Ovary (tissue), 9 donors: ENCODE measurements around the gene LCP2. TPM values are rescaled to one million over a fixed set of nuclear protein-coding genes. Genes with fewer than 3 reads are reported as not detected.

Source experiments
- DNase-seq, 5 donors: peaks; one replicate each; pipeline ENCODE4 v3.0.0-alpha.2; 2019 to 2020
- H3K27ac ChIP-seq, 2 donors: fragments of 200-600 bp; one replicate each; pipeline versions ENCODE4 v1.5.1 to v1.8.0; 2019 to 2022
- H3K27me3 ChIP-seq: fragments of 200-600 bp; one replicate; pipeline ENCODE4 v1.8.0; 2022
- H3K36me3 ChIP-seq: fragments of 200-600 bp; sonication (generic); one replicate; pipeline ENCODE4 v1.5.1; 2019
- H3K4me1 ChIP-seq: one replicate; pipeline ENCODE4 v1.8.1; 2013; ENCODE audit warnings: mild to moderate bottlenecking, moderate library complexity; ENCODE audit not compliant: insufficient read depth
- H3K4me3 ChIP-seq: fragments of 200-600 bp; sonication (generic); one replicate; pipeline ENCODE4 v1.5.1; 2017
- H3K9me3 ChIP-seq, 2 donors: fragments of 200-600 bp in 1 of 2; sonication (generic) in 1 of 2; one replicate each; pipeline versions ENCODE4 v1.5.1 to v1.8.1; 2013 to 2019; ENCODE audit warnings: mild to moderate bottlenecking in 1 of 2, moderate library complexity in 1 of 2
- CTCF ChIP-seq, 3 donors: fragments of 450-650 bp in 2 of 3; fragments of 200-600 bp in 1 of 3; IDR thresholded peaks; one replicate each; pipeline versions ENCODE4 v1.5.1 to v1.8.0; 2016 to 2022; ENCODE audit warnings: antibody characterized with exemption in 3 of 3, mild to moderate bottlenecking in 1 of 3
- EP300 ChIP-seq: sonication (generic); formaldehyde crosslinking; IDR thresholded peaks from one replicate; pipeline ENCODE4 v1.6.1; 2017; ENCODE audit warnings: antibody characterized with exemption
- POLR2A ChIP-seq: fragments of 450-650 bp; IDR thresholded peaks from one replicate; pipeline ENCODE4 v1.6.1; 2017; ENCODE audit warnings: antibody characterized with exemption, mild to moderate bottlenecking, moderate library complexity
- WGBS, 3 donors: extraction: QIAGEN DNeasy Blood & Tissue Kit in 1 of 3; methylation state at CpG; one replicate each; pipeline versions ENCODE4 v1.1.5 to v1.1.7; 2013 to 2017; 5-methylcytosine and 5-hydroxymethylcytosine counted together
- intact Hi-C, 4 donors: fragments of 100-400 bp; cut with DNase I; formaldehyde crosslinking; loops; one replicate each; pipeline versions ENCODE4 v1.11.0 to v1.15.1; 2022 to 2023
- polyA plus RNA-seq, 2 donors: library from polyadenylated mRNA; stranded (reverse); fragments of 200-250 nt in 1 of 2; fragments of 350-450 nt in 1 of 2; fragmentation: Illumina TruSeq in 1 of 2; extraction: RNeasy Lipid Tissue Mini Kit (QIAGEN cat#74804) in 1 of 2; gene quantifications; one replicate each; pipeline ENCODE4 v1.2.3, GENCODE V29; 2013 to 2014
- total RNA-seq, 7 donors: library from RNA; depleted of rRNA in 2 of 7; stranded (reverse); fragments of >200 nt in 2 of 7; fragmentation: NEBNext Ultra II Directional in 3 of 7; extraction: Animal tissue kit (Norgen Biotek cat#: 25700) in 3 of 7; gene quantifications; one replicate each; pipeline versions ENCODE4 v1.1.0 to v1.2.4, GENCODE V29; 2016 to 2023
- donor health status: DM: no; HTN: no; CAD: no; lungs with moderate emphysema.
- donor health status: DM: no; HTN: no; CAD: no.
- donor health status: Bipolar disorder and iron deficiency.
- donor health status: DM: yes; HTN: yes; CAD: no.
- donor health status: DM: no; HTN: no; CAD: no.
- donor health status: DM: yes; HTN: yes; CAD: no.

LCP2 gene
- total and polyA plus RNA-seq, 9 donors: 3.1 to 31.1 (median 6.4) TPM

GRCh38 chr5:170294057-170294456, 3.5 kb downstream of the LCP2 start:
- DNase-seq: no peak
- no peak overlapping the region for H3K4me3 ChIP-seq
- no peak for TF ChIP-seq CTCF (IDR thresholded peaks at IDR 0.05)
- no peak for TF ChIP-seq EP300
- no peak for TF ChIP-seq POLR2A
- no peaks in the 10 kb centered on the region for H3K9me3 ChIP-seq
- intact Hi-C loops: no loop called here
- WGBS, 3 donors: 89 to 92% (median 92%) methylated on average over 3 of the region's 3 CpGs
- peaks cover 2% of the 10 kb centered on the region for H3K4me1 ChIP-seq
- no peaks in the 10 kb centered on the region for H3K36me3 ChIP-seq
- no peak overlapping the region for H3K27ac ChIP-seq
- H3K27me3 ChIP-seq: no peaks in the 10 kb centered on the region

- Histone ChIP-seq H3K4me1 (peaks cover 6% of the 10 kb centered on the region), H3K4me3 (no peak overlapping the region), H3K36me3 (no peaks in the 10 kb centered on the region), H3K27me3 (no peaks in the 10 kb centered on the region), H3K27ac (no peak overlapping the region), H3K9me3 (no peaks in the 10 kb centered on the region)
- intact Hi-C loops: no loop called here
- TF ChIP-seq CTCF (IDR thresholded peaks at IDR 0.05): no peak
- TF ChIP-seq EP300: no peak
- TF ChIP-seq POLR2A: no peak
- no peak for DNase-seq
- 88 to 92% (median 88%) methylated on average over 6 of the region's 6 CpGs for WGBS, 3 donors
Observed at GRCh38 chr5:170293273-170293672, 4.3 kb downstream of the LCP2 start.

DNA sequence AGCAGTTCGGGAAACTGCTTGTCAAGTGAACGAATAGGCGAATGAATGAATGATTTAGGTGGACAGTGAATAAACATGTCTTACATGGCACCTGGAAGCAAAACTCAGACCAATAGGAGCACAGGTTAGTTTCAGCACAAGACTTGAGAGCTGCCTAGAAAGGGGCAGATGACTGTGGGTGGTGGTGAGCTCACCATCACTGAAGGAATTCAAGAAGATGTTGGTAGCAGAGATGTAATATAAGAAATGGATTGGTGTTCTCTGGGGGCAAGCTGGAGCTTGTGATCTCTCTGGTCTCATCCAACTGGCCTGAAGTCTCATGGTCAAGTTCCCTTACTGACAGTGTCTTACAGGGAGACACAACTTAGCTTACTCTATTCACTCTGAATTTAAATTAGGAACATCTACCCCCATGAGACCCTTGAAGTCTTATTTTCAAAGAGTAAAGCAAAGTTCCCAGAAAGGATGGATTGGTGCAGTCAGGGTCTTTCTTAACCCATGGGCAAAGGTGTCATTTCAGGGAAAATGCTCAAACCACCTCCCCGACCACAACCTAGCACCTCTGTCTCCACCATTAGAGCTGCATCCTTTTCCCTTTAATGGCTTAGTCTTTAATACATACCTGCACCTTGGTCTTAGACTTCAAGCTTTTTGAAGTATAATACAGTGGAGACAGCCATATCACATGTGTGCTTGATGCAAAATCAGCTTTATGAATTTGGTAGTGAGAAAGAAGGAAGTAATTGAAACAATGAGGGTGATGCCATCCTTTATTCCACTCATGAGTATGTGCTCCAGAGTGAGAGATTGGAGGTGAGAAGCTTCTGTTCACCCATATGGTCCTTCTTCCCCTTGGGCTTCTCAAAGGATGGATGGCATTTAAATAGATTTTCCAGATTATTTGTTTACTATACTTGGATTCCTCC, 5.1 kb downstream of the LCP2 start:
- Histone ChIP-seq H3K36me3 (no peaks in the 10 kb centered on the region), H3K4me1 (peaks cover 9% of the 10 kb centered on the region), H3K9me3 (no peaks in the 10 kb centered on the region), H3K4me3 (no peak overlapping the region), H3K27me3 (no peaks in the 10 kb centered on the region), H3K27ac (no peak overlapping the region)
- WGBS, 3 donors: 96 to 97% (median 97%) methylated on average over 4 of the region's 4 CpGs
- intact Hi-C loops: no loop called here
- DNase-seq: no peak
- TF ChIP-seq POLR2A (no peak), CTCF (IDR thresholded peaks at IDR 0.05) (no peak), EP300 (no peak)

DNA sequence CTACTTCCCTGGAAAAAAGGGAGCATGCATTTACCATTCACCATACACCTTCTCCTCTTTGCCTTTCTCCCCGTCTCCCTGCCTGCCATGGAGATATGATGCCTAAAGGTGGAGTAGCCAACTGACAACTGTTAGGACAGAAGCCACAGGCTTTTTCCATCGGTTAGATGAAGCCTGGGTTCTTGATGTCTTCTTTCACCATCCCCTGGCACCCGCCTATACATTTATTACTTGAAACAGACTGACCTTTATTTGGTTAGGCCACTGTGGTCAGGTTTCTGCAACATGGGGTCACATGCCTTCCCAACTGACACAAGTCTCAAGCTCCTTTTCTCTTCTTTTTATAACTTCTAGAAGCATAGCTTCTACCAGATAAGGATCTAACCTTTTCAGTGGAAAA, 7.1 kb downstream of the LCP2 start:
- 85 to 94% (median 94%) methylated on average over 3 of the region's 3 CpGs for WGBS, 3 donors
- Histone ChIP-seq H3K9me3 (no peaks in the 10 kb centered on the region), H3K27me3 (no peaks in the 10 kb centered on the region), H3K4me3 (no peak overlapping the region), H3K4me1 (peaks cover 9% of the 10 kb centered on the region), H3K27ac (no peak overlapping the region), H3K36me3 (no peaks in the 10 kb centered on the region)
- intact Hi-C loops: no loop called here
- DNase-seq: no peak
- TF ChIP-seq EP300 (no peak), CTCF (IDR thresholded peaks at IDR 0.05) (no peak), POLR2A (no peak)
